Pancreas (tissue), 10 donors: ENCODE measurements around the gene FYN. TPM values are rescaled to one million over a fixed set of nuclear protein-coding genes. Genes with fewer than 3 reads are reported as not detected.

Experiments used
- ATAC-seq, 4 donors: fragments of 200-7000 bp; cut with Tn5 transposase; one replicate each; pipeline versions ENCODE4 v1.8.0 to v1.9.1; 2020; ENCODE audit warnings: mild to moderate bottlenecking in 4 of 4, moderate library complexity in 4 of 4
- DNase-seq, 6 donors: peaks; one replicate each; pipeline ENCODE4 v3.0.0-alpha.2; 2020
- FAIRE-seq: peaks from 2 replicates; lab custom pipeline; 2012; peaks lifted over from hg19 to GRCh38; lab: Jason Lieb, UNC
- H3K27ac ChIP-seq, 4 donors: fragments of 200-600 bp; sonication (generic); 1 replicate in 3 of 4; 2 replicates in 1 of 4; pipeline versions ENCODE4 v1.5.0 to v1.8.0; 2020
- H3K27me3 ChIP-seq, 4 donors: fragments of 200-600 bp; one replicate each; pipeline ENCODE4 v1.8.0; 2021
- H3K36me3 ChIP-seq, 3 donors: fragments of 200-600 bp; sonication (generic) in 1 of 3; one replicate each; pipeline versions ENCODE4 v1.5.0 to v1.8.0; 2020 to 2021
- H3K4me1 ChIP-seq, 3 donors: fragments of 200-600 bp; one replicate each; pipeline ENCODE4 v1.8.0; 2021
- H3K4me3 ChIP-seq, 4 donors: fragments of 200-600 bp; sonication (generic) in 2 of 4; one replicate each; pipeline versions ENCODE4 v1.5.0 to v1.8.0; 2020 to 2021
- H3K9me3 ChIP-seq, 4 donors: fragments of 200-600 bp; one replicate each; pipeline ENCODE4 v1.8.0; 2021
- WGBS, 2 donors: extraction: QIAGEN DNeasy Blood & Tissue Kit; methylation state at CpG; one replicate each; pipeline ENCODE4 v1.1.7; 2013; 5-methylcytosine and 5-hydroxymethylcytosine counted together
- intact Hi-C, 3 donors: fragments of 100-400 bp; cut with DNase I; formaldehyde crosslinking; loops; one replicate each; pipeline versions ENCODE4 v1.11.1 to v1.14.2; 2022
- polyA plus RNA-seq, 2 donors: library from polyadenylated mRNA; stranded (reverse); fragments of 200-250 nt; gene quantifications; one replicate each; pipeline ENCODE4 v1.2.3, GENCODE V29; 2013
- total RNA-seq, 6 donors: library from RNA; stranded (reverse); fragmentation: NEBNext Ultra II Directional in 4 of 6; extraction: Animal tissue kit (Norgen Biotek cat#: 25700) in 4 of 6; gene quantifications; one replicate each; pipeline versions ENCODE4 v1.2.1 to v1.2.4, GENCODE V29; 2021 to 2023
- TF ChIP-seq, protein P1 (sequence below), 4 donors: fragments of 200-600 bp; sonication (generic) in 3 of 4; IDR thresholded peaks; one replicate each; pipeline versions ENCODE4 v1.5.0 to v1.8.0; 2021; ENCODE audit warnings: antibody characterized with exemption in 4 of 4
- donor health status: healthy with polysubstance abuse.
- donor health status: DM: no; HTN: no; CAD: no; lungs with moderate emphysema.
- donor health status: DM: no; HTN: no; CAD: no.
- donor health status: control.
- donor health status: control.
- donor health status: Bipolar disorder and iron deficiency.
- donor health status: DM: yes; HTN: yes; CAD: no.
- donor health status: DM: no; HTN: no; CAD: no.
- donor health status: DM: no; HTN: no; CAD: no.
- donor health status: DM: yes; HTN: yes; CAD: no.

The FYN gene
- total and polyA plus RNA-seq, 8 donors = 6.4 to 21.7 (median 11.9) TPM

DNA sequence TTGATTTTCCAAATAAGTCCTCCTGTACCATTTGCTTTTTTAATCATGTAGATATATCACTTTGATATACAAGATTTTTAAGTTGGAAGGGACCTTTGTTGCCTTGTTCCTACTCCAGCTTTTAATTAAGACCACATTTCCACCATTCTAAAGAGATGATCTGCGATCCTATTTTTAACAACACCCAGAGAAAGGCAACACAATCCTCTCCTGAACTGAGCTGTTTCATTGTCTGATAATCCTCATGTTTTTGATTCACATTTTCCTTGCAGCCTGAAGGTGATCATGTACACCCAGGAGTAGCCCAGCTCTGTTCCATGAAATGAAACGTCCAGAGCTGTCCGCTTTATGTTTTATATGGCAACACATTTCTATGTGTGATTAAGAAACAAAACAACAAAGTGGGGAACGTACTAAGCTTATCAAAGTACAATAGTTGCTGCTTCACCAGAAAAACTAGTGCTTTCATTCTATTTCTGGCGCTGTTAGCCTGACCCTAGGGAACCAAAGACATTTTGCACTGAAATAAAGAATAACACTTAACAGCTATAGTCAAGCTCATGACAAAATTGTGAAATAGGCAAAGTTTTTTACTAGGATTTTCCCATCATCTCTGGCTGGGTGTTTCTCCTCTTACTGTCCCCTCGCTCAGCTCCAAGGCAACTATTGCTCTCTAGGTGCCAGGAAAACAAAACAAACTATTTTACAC lies 245.0 kb downstream of the FYN start:
- FAIRE-seq = no peak
- Histone ChIP-seq H3K9me3 (no peaks in the 10 kb centered on the region), H3K4me3 (no peak overlapping the region), H3K36me3 (no peaks in the 10 kb centered on the region), H3K4me1 (peaks cover 0 to 7% (median 4%) of the 10 kb centered on the region in 3 donors), H3K27me3 (no peaks in the 10 kb centered on the region), H3K27ac (no peak overlapping the region)
- WGBS, 2 donors = 81 to 85% methylated on average over 6 of the region's 6 CpGs
- ATAC-seq = no peak
- intact Hi-C loops = loop anchor here in 1 of 3 donors (10.0 kb wide), 1 partner anchor 373 kb away; a partner anchor contains a TSS
- no peak for DNase-seq
- TF ChIP-seq, protein P1, sequence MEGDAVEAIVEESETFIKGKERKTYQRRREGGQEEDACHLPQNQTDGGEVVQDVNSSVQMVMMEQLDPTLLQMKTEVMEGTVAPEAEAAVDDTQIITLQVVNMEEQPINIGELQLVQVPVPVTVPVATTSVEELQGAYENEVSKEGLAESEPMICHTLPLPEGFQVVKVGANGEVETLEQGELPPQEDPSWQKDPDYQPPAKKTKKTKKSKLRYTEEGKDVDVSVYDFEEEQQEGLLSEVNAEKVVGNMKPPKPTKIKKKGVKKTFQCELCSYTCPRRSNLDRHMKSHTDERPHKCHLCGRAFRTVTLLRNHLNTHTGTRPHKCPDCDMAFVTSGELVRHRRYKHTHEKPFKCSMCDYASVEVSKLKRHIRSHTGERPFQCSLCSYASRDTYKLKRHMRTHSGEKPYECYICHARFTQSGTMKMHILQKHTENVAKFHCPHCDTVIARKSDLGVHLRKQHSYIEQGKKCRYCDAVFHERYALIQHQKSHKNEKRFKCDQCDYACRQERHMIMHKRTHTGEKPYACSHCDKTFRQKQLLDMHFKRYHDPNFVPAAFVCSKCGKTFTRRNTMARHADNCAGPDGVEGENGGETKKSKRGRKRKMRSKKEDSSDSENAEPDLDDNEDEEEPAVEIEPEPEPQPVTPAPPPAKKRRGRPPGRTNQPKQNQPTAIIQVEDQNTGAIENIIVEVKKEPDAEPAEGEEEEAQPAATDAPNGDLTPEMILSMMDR (IDR thresholded peaks at IDR 0.05) = no peak

DNA sequence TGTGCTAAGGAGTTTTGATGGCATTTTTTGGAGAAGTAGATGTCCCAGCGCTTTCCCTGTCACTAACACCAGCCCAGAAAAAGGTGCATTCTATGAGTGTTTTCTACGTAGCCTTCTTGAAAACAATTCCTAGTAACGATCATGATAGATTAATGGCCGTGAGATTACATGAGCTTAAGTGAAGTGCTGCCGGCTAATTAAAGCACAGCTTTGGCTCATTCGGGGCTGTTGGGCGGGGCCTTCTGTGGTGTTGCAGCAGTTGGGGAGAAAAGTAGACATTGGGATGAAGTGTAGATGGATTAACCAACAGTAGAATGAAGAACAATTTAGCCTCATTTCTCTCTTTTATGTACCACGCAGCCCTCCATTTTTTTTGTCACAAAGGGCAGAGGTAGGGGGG lies 246.8 kb downstream of the FYN start:
- Histone ChIP-seq H3K4me3 (peak overlapping the region in 2 of 4 donors; percentile 15 to 25), H3K27me3 (no peaks in the 10 kb centered on the region), H3K9me3 (no peaks in the 10 kb centered on the region), H3K4me1 (peaks cover 0 to 7% (median 4%) of the 10 kb centered on the region in 3 donors), H3K36me3 (no peaks in the 10 kb centered on the region), H3K27ac (peak overlapping the region in 3 of 4 donors; percentile 2 to 33 (median 33))
- TF ChIP-seq, protein P1 (IDR thresholded peaks at IDR 0.05) = no peak
- no peak for DNase-seq
- no peak for FAIRE-seq
- 42 to 43% methylated on average over 8 of the region's 8 CpGs for WGBS, 2 donors
- intact Hi-C loops = loop anchor here in 1 of 3 donors (10.0 kb wide), 1 partner anchor 372 kb away; a partner anchor contains a TSS
- peak; percentile 15 to 40 (median 30) for ATAC-seq

DNA sequence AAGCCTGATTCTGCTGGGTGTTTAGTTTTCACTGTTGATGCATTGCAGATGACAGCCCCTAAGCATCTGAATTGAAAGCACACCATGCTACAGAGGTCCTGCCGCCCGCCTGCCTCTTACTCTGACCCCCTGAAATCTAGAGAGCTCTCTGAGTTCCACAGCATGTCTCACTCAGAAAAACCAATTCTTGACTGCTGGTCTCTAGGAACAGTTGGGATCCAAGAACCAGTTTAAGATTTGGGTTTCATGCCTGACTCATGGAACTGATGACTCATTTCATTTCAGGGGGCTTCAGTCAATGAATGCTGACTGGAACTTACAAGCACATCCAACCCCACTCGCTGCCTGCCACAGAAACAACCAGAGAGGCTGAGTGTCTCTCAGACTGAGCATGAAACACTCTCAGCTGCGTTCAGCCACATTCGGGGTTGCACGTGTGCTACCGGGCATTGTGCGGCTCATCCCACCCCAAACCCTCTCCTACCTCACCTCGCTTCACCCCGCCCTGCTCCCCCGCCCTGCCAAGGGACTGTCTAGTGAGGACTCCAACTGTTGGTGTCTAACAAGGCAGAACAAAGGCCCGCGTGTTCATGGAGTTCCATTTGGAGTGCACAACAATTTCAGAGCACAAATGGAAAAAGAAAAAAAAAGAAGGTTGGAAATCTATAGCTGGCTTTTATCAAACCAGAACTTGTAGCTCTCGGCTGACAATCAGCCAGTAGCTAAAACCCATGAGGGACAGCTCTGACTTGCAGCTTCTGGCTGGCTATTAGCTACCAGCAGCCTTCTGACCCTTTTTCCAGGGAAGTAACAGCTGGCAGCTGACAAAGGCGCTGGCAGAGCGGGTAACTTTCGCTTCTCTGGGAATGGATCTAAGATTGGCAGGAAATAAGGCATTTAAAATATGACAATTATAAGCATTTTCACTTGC lies 247.5 kb downstream of the FYN start:
- H3K4me3 ChIP-seq = peak overlapping the region in 2 of 4 donors; percentile 15 to 25
- TF ChIP-seq, protein P1 (IDR thresholded peaks at IDR 0.05) = no peak
- 54 to 64% methylated on average over 17 of the region's 17 CpGs for WGBS, 2 donors
- H3K36me3 ChIP-seq = no peaks in the 10 kb centered on the region
- H3K27me3 ChIP-seq = no peaks in the 10 kb centered on the region
- ATAC-seq = peak; percentile 78 to 96 (median 90)
- intact Hi-C loops = loop anchor here in 1 of 3 donors (10.0 kb wide), 1 partner anchor 371 kb away; a partner anchor contains a TSS
- DNase-seq = peak in 4 of 6 donors; percentile 46 to 62 (median 52)
- FAIRE-seq = no peak
- no peaks in the 10 kb centered on the region for H3K9me3 ChIP-seq
- H3K27ac ChIP-seq = peak overlapping the region in 3 of 4 donors; percentile 2 to 33 (median 33)
- H3K4me1 ChIP-seq = peaks cover 0 to 7% (median 4%) of the 10 kb centered on the region in 3 donors

DNA sequence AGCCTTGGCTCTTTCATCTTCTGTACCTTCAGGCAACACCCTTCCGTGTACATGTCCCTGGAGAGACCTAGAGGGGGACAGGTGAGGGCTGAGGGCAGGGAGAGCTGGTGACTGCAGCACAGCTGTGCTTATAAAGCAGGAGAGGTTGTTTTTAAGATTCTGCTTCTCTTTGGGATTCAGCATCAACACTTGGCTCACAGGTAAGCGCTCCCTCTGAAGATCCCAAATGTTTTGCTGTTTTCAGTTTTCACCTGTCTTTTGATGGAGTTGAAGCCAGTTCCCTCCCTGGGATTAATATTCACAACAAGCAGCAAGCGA lies 248.2 kb downstream of the FYN start:
- Histone ChIP-seq H3K36me3 (no peaks in the 10 kb centered on the region), H3K27ac (no peak overlapping the region), H3K4me1 (peaks cover 0 to 7% (median 4%) of the 10 kb centered on the region in 3 donors), H3K27me3 (no peaks in the 10 kb centered on the region), H3K4me3 (no peak overlapping the region), H3K9me3 (no peaks in the 10 kb centered on the region)
- FAIRE-seq (no peak), ATAC-seq (no peak), DNase-seq (no peak)
- TF ChIP-seq, protein P1 (IDR thresholded peaks at IDR 0.05) = no peak
- 92 to 97% methylated on average over 3 of the region's 3 CpGs for WGBS, 2 donors
- intact Hi-C loops = loop anchor here in 1 of 3 donors (10.0 kb wide), 1 partner anchor 370 kb away; a partner anchor contains a TSS
